ENCODE measurements around the gene TRIM59.

The TRIM59 gene

GRCh38 chr3:160402221-160403027 is 47.2 kb downstream of the TRIM59 start:
- DNase-seq: no peak

GRCh38 chr3:160401291-160402095 is 48.1 kb downstream of the TRIM59 start:
- DNase-seq: no peak

- no peak for DNase-seq
These were observed 48.9 kb downstream of the TRIM59 start for GRCh38 chr3:160400702-160401150.

- DNase-seq: no peak
These were observed 49.4 kb downstream of the TRIM59 start for GRCh38 chr3:160400030-160400701.

- peak; percentile 50 to 85 for DNase-seq
These were observed 50.2 kb downstream of the TRIM59 start, which contains the start of the genes IFT80 and SMC4 for GRCh38 chr3:160399125-160400029. IFT80 (minus strand) TSS chr3:160399225; CDS start chr3:160384600, 14,625 bp downstream. SMC4 (plus strand) TSS chr3:160399650; CDS start chr3:160400827, 1,177 bp downstream.

- DNase-seq: no peak
These were observed 50.8 kb downstream of the TRIM59 start for GRCh38 chr3:160398820-160399124.

- DNase-seq: no peak
These were observed 54.3 kb downstream of the TRIM59 start for GRCh38 chr3:160395297-160395696.

GRCh38 chr3:160394009-160394392 is 55.6 kb downstream of the TRIM59 start:
- DNase-seq: no peak

- DNase-seq: no peak
These were observed 56.1 kb downstream of the TRIM59 start for GRCh38 chr3:160393346-160394008.

GRCh38 chr3:160392798-160393197 is 56.8 kb downstream of the TRIM59 start:
- DNase-seq: no peak

- no peak for DNase-seq
These were observed 58.9 kb downstream of the TRIM59 start for GRCh38 chr3:160390565-160391138.
